Caco-2 (cell line): ENCODE measurements around the gene ABLIM2. TPM values are rescaled to one million over a fixed set of nuclear protein-coding genes. Genes with fewer than 3 reads are reported as not detected.

Experiments used
- BruUV-seq: library from RNA; stranded (reverse); fragments of 400-500 nt; replicated peaks from 2 replicates; lab custom pipeline; 2021; lab: Mats Ljungman, UMichigan
- CTCF ChIA-PET: fragments of 300-600 bp; sonication (Branson Sonifier 250); formaldehyde crosslinking; loops from one replicate; lab custom pipeline; 2022; ENCODE audit warnings: antibody characterized with exemption; lab: Charles Lee
- POLR2A ChIA-PET: fragments of 300-600 bp; sonication (Branson Sonifier 250); formaldehyde crosslinking; loops from one replicate; lab custom pipeline; 2022; ENCODE audit warnings: antibody characterized with exemption; lab: Charles Lee
- DNase-seq, 2 experiments: peaks; one replicate each; pipeline versions ENCODE4 v3.0.0 to v3.0.0-alpha.2; 2020 to 2022
- H3K27me3 ChIP-seq: replicated peaks from 2 replicates; pipeline ENCODE4 v1.6.0; 2011; ENCODE audit warnings: low read length; ENCODE audit not compliant: control insufficient read depth, insufficient read depth
- H3K36me3 ChIP-seq: 2 replicates; pipeline ENCODE4 v1.5.1; 2011; ENCODE audit warnings: low read length; ENCODE audit not compliant: control insufficient read depth, insufficient read depth
- H3K4me1 ChIP-seq: fragments of 250-450 bp; sonication (Bioruptor Pico); 2 replicates; pipeline ENCODE4 v1.5.1; 2020; ENCODE audit warnings: mild to moderate bottlenecking
- H3K4me3 ChIP-seq: 2 replicates; pipeline ENCODE4 v1.5.1; 2011; ENCODE audit warnings: low read depth, mild to moderate bottlenecking, control low read depth, low read length
- H3K9me3 ChIP-seq: fragments of 250-450 bp; sonication (Bioruptor Pico); 2 replicates; pipeline ENCODE4 v1.5.1; 2020; ENCODE audit warnings: mild to moderate bottlenecking, moderate library complexity
- H3K27ac Mint-ChIP-seq: one replicate; pipeline ENCODE4 v1.8.0; 2022; ENCODE audit warnings: mixed read lengths; ENCODE audit not compliant: unreplicated experiment
- H3K27me3 Mint-ChIP-seq: one replicate; pipeline ENCODE4 v1.8.0; 2022; ENCODE audit warnings: mixed read lengths; ENCODE audit not compliant: insufficient read depth, unreplicated experiment
- H3K36me3 Mint-ChIP-seq: one replicate; pipeline ENCODE4 v1.8.0; 2022; ENCODE audit warnings: mild to moderate bottlenecking, mixed read lengths; ENCODE audit not compliant: insufficient read depth, unreplicated experiment
- H3K4me1 Mint-ChIP-seq: one replicate; pipeline ENCODE4 v1.8.0; 2022; ENCODE audit warnings: low read depth, mixed read lengths; ENCODE audit not compliant: unreplicated experiment
- H3K4me3 Mint-ChIP-seq: one replicate; pipeline ENCODE4 v1.8.0; 2022; ENCODE audit warnings: mild to moderate bottlenecking, moderate library complexity, mixed read lengths; ENCODE audit not compliant: unreplicated experiment
- H3K9me3 Mint-ChIP-seq: one replicate; pipeline ENCODE4 v1.8.0; 2022; ENCODE audit warnings: mixed read lengths; ENCODE audit not compliant: unreplicated experiment
- CTCF ChIP-seq, 2 experiments: fragments of 200-600 bp in 1 of 2; IDR thresholded peaks; 1 replicate in 1 of 2; 2 replicates in 1 of 2; pipeline versions ENCODE4 v1.5.1 to v1.8.0; 2011 to 2022; ENCODE audit warnings: antibody characterized with exemption in 1 of 2, control low read depth in 1 of 2, inconsistent platforms in 1 of 2, low read depth in 1 of 2, low read length in 1 of 2, mild to moderate bottlenecking in 1 of 2, moderate library complexity in 1 of 2; ENCODE audit not compliant: insufficient read depth in 1 of 2, severe bottlenecking in 1 of 2, unreplicated experiment in 1 of 2
- intact Hi-C: fragments of 100-400 bp; cut with micrococcal nuclease; formaldehyde crosslinking; loops from one replicate; pipeline ENCODE4 v1.10.0; 2022; ENCODE audit not compliant: unreplicated experiment
- total RNA-seq: library from RNA; stranded (reverse); gene quantifications from 2 replicates; pipeline ENCODE4 v1.2.3, GENCODE V29; 2022

The ABLIM2 gene
- total RNA-seq, 1 experiment from 2014 or later, result 0.23 TPM

DNA sequence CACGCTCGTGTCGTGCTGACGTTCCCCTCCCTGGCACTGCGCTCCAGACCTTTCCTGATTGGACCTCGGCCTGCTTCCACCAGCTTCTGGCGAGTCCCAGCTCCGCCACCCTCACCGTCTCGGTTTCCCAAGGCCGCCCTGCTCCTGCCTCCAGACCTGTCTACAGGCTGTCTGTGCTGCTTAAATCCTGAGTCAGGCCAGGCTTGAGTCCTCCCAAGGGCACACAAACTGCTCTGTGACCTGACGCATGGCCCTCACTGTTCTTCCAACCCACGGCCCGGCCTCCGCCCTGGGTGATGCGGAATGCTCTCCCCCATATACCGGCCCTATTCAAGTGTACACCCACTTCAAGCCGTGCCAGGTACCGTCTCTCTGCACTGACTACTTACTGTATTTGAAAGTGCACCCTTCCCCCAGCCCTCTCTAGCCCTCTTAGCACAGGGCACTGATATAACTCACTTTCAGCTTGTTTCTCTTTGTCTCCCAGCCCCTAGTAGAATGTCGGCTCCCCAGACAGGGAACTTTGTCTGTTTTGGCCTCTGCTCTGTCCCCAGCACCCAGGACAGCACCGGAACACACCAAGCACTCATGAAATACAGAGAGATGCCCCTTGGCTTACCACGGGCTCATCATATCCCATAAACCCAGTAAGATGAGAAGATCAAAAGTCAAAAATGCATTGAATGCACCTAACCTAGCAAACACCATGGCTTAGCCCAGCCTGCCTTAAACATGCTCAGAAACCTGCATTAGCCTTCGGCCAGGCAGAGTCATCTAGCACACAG, 155.9 kb downstream of the ABLIM2 start:
- Histone ChIP-seq H3K27me3 (no peaks in the 10 kb centered on the region), H3K36me3 (no peaks in the 10 kb centered on the region), H3K4me3 (no peak overlapping the region), H3K4me1 (no peaks in the 10 kb centered on the region), H3K9me3 (no peaks in the 10 kb centered on the region)
- CTCF ChIA-PET, result no interaction called here
- Mint-ChIP-seq H3K4me1 (no peaks in the 10 kb centered on the region), H3K27me3 (no peaks in the 10 kb centered on the region), H3K9me3 (no peaks in the 10 kb centered on the region), H3K36me3 (no peaks in the 10 kb centered on the region), H3K4me3 (no peak overlapping the region), H3K27ac (no peak overlapping the region)
- TF ChIP-seq CTCF (IDR thresholded peaks at IDR 0.05; ENCODE audit: insufficient read depth in 1 of 2, low read depth in 1 of 2, low read length in 1 of 2, severe bottlenecking in 1 of 2, unreplicated experiment in 1 of 2), result no peak
- POLR2A ChIA-PET, result no interaction called here
- no peak for DNase-seq
- no TSS peak for BruUV-seq
- intact Hi-C loops, result no loop called here

- no peaks in the 10 kb centered on the region for H3K36me3 Mint-ChIP-seq
- intact Hi-C loops, result no loop called here
- peaks cover under 1% of the 10 kb centered on the region for H3K4me1 Mint-ChIP-seq
- no peak for DNase-seq
- no TSS peak for BruUV-seq
- CTCF ChIA-PET, result no interaction called here
- no peaks in the 10 kb centered on the region for H3K9me3 ChIP-seq
- H3K27me3 ChIP-seq, result no peaks in the 10 kb centered on the region
- H3K27ac Mint-ChIP-seq, result no peak overlapping the region
- no peaks in the 10 kb centered on the region for H3K36me3 ChIP-seq
- H3K4me1 ChIP-seq, result no peaks in the 10 kb centered on the region
- H3K4me3 Mint-ChIP-seq, result no peak overlapping the region
- POLR2A ChIA-PET, result no interaction called here
- TF ChIP-seq CTCF (IDR thresholded peaks at IDR 0.05; ENCODE audit: insufficient read depth in 1 of 2, low read depth in 1 of 2, low read length in 1 of 2, severe bottlenecking in 1 of 2, unreplicated experiment in 1 of 2), result no peak
- H3K27me3 Mint-ChIP-seq, result peaks cover 3% of the 10 kb centered on the region
- H3K9me3 Mint-ChIP-seq, result no peaks in the 10 kb centered on the region
- no peak overlapping the region for H3K4me3 ChIP-seq
These were observed 156.9 kb downstream of the ABLIM2 start for GRCh38 chr4:8001564-8002355.

- H3K4me1 ChIP-seq, result no peaks in the 10 kb centered on the region
- ChIA-PET POLR2A (no interaction called here), CTCF (interaction anchor here (1.1 kb wide), 1 partner anchor 199 kb away, joined by 3 read pairs; no protein-coding TSS in a partner anchor)
- intact Hi-C loops, result no loop called here
- H3K4me3 ChIP-seq, result no peak overlapping the region
- Mint-ChIP-seq H3K9me3 (no peaks in the 10 kb centered on the region), H3K36me3 (no peaks in the 10 kb centered on the region), H3K4me1 (peaks cover 7% of the 10 kb centered on the region), H3K4me3 (no peak overlapping the region), H3K27me3 (peaks cover 3% of the 10 kb centered on the region), H3K27ac (no peak overlapping the region)
- H3K9me3 ChIP-seq, result no peaks in the 10 kb centered on the region
- no peaks in the 10 kb centered on the region for H3K36me3 ChIP-seq
- no TSS peak for BruUV-seq
- no peak for TF ChIP-seq CTCF (IDR thresholded peaks at IDR 0.05; ENCODE audit: insufficient read depth in 1 of 2, low read depth in 1 of 2, low read length in 1 of 2, severe bottlenecking in 1 of 2, unreplicated experiment in 1 of 2)
- no peaks in the 10 kb centered on the region for H3K27me3 ChIP-seq
- DNase-seq, result no peak
These were observed 157.7 kb downstream of the ABLIM2 start for GRCh38 chr4:8000721-8001491.
